ENCODE data around the gene MICAL1.

MICAL1 gene

DNA sequence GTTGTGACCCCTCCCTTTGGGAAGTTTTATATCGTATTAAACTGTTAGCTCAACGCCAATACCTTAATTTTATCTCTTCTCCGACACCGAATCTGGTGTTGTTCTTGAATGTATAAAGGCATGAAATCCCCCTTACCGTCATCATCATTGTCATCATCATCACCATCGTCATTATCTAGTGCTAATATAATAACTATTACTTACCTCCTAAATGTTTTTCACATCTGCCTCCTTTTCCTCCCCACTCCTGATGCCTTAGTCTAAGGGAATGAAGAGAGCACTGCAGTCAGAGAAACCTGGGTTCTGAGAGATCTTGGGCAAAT lies 28.1 kb upstream of the MICAL1 start:
- peak overlapping the region; percentile 76 for H3K27ac ChIP-seq
- ChIA-PET CTCF (interaction anchor here (0.5 kb wide), 2 partner anchors 90 to 1219 kb away, joined by 3 to 7 read pairs; no protein-coding TSS in a partner anchor), POLR2A (ENCODE audit: low non-redundant PET) (no interaction called here)
- TF ChIP-seq, protein P1, sequence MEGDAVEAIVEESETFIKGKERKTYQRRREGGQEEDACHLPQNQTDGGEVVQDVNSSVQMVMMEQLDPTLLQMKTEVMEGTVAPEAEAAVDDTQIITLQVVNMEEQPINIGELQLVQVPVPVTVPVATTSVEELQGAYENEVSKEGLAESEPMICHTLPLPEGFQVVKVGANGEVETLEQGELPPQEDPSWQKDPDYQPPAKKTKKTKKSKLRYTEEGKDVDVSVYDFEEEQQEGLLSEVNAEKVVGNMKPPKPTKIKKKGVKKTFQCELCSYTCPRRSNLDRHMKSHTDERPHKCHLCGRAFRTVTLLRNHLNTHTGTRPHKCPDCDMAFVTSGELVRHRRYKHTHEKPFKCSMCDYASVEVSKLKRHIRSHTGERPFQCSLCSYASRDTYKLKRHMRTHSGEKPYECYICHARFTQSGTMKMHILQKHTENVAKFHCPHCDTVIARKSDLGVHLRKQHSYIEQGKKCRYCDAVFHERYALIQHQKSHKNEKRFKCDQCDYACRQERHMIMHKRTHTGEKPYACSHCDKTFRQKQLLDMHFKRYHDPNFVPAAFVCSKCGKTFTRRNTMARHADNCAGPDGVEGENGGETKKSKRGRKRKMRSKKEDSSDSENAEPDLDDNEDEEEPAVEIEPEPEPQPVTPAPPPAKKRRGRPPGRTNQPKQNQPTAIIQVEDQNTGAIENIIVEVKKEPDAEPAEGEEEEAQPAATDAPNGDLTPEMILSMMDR (conservative IDR thresholded peaks at IDR 0.05; ENCODE audit: low read depth), result no peak
- no peak for DNase-seq (ENCODE audit: low spot score)

DNA sequence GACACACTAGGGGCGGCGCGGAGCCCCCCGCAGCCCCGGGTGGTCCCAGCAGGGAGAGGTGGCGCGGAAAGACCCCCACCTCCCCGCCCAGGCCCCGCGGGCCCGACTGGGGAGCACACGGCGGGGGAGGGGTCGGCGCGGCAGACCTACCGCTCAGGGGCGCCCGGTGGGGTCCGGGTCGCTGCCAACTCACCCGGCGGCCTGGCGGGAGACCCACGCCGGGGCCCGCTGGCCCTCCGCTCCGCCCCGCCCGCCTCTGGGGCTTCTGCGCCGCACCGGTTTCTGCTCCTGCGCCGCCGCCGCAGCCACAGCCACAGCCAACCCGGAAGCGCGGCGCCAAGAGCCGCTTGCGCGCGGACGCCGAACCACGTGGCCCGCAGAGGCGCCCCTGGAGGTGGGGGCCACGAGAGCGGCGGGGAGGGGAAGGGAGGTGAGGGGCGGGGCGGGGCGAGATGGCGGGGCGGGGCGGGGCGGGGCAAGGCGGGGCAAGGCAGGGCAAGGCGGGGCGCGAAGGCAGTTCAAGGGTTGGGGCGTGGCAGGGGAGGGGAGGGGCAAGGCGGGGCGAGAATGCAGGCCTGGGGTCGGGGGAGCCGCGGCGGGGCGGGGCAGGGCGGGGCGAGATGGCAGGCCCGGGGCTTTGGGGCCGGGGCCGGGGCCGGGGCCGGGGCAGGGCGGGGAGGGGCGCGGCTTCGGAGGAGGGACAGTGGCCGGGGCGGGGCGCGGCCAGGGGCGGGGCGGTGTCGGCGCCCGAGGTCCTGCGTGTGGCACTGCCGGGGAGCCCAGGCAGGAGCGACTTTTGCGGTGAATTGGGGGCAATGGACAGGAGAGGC lies 27.5 kb upstream of the MICAL1 start, which contains the start of gene ZBTB24:
Gene ZBTB24, minus strand, starts transcription at position 315 of the 830 bp plus-strand sequence. CDS start 1,193 bp downstream, outside the sequence.
- POLR2A ChIA-PET (ENCODE audit: low non-redundant PET), result no interaction called here
- CTCF ChIA-PET, result interaction anchor here (0.5 to 0.6 kb wide), 2 partner anchors 89 to 215 kb away, joined by 3 read pairs; no protein-coding TSS in a partner anchor
- TF ChIP-seq, protein P1 (conservative IDR thresholded peaks at IDR 0.05; ENCODE audit: low read depth), result no peak
- peak within 1 kb of the TSS; percentile 76 for H3K27ac ChIP-seq
- DNase-seq (ENCODE audit: low spot score), result peak; percentile 86

DNA sequence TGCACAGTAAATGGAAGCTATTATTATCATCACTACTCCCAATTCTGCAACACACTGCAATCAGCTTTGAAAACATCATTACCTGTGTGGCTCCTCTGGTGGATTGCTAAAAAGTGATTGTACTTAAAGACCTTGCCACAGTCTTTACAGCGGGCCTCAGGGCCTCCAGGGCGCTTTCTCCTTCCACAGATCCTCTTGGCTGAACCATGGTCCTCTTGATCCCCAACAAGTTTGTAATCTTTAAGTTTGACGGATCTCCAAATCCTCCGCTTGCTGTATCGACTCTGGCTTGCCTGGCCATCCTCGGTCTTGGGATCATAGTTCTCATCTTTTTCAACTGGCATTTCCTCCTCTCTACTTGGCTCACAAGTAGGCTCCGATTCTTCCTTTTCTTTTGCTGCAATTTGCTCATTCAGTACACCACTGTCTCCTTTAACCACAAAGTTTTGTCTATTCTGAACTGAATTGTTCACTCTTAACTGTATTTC lies 25.5 kb upstream of the MICAL1 start:
- TF ChIP-seq, protein P1 (conservative IDR thresholded peaks at IDR 0.05; ENCODE audit: low read depth), result no peak
- DNase-seq (ENCODE audit: low spot score), result no peak
- ChIA-PET CTCF (no interaction called here), POLR2A (ENCODE audit: low non-redundant PET) (no interaction called here)
- H3K27ac ChIP-seq, result no peak overlapping the region

DNA sequence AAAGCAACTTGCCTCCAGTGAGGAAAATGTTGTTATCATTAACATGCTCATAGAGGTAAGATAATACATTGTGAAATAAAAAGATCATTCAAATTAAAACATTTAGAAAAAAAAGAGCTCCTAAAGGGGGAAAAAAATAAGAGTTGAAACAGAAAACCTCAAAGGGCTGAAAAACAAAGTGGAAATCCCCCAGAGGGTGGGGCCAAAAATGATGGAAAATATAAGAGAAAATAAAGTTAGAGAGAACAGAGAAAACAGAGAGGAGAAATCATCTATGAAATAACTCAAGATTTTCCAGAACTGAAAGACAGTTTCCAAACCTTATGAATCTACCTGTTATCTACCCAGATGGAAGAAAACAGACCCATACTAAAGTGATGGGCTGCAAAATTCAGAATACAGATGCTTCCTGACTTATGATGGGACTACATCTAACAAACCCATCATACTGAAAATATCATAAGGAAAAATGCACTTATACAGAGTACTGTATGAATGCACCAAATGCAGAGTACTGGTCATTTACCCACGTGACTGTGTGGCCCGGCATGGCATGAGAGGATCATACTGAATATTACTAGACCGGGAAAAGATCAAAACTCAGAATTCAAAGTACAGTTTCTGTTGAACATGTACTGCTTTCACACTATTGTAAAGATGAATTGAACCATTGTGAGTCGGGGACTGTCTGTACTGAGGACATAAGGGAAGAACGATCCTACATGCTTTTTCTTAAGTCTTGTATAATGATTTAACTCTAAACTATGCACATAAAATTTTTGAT lies 23.5 kb upstream of the MICAL1 start:
- ChIA-PET POLR2A (ENCODE audit: low non-redundant PET) (no interaction called here), CTCF (interaction anchor here (0.8 kb wide), 1 partner anchor 95 kb away, joined by 3 read pairs; no protein-coding TSS in a partner anchor)
- TF ChIP-seq, protein P1 (conservative IDR thresholded peaks at IDR 0.05; ENCODE audit: low read depth), result no peak
- no peak for DNase-seq (ENCODE audit: low spot score)
- H3K27ac ChIP-seq, result no peak overlapping the region

DNA sequence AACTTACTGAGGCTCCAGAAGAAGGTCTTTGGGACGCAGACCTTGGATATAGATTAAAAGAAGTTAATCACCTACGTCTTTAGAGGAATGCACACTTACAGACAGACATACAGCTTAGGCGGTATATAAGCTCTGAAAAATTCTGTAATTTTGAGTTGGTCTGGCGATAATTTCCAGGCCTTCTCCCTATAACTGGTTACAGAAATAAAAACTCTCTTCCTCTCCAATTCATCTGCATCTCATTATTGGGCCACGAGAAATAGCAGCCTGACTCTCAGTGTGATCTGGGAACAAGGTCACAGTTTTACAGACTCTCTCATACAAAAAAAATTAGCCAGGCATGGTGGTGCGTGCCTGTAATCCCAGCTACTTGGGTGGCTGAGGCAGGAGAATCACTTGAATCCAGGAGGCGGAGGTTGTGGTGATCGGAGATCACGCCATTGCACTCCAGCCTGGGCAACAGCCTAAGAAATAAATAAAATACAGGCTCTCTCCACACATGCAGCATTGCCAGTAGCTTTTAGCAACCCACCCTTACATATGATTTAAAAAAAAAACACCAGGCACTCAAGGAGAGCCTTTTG lies 22.7 kb upstream of the MICAL1 start:
- CTCF ChIA-PET, result no interaction called here
- H3K27ac ChIP-seq, result no peak overlapping the region
- POLR2A ChIA-PET (ENCODE audit: low non-redundant PET), result no interaction called here
- no peak for DNase-seq (ENCODE audit: low spot score)
- TF ChIP-seq, protein P1 (conservative IDR thresholded peaks at IDR 0.05; ENCODE audit: low read depth), result no peak

DNA sequence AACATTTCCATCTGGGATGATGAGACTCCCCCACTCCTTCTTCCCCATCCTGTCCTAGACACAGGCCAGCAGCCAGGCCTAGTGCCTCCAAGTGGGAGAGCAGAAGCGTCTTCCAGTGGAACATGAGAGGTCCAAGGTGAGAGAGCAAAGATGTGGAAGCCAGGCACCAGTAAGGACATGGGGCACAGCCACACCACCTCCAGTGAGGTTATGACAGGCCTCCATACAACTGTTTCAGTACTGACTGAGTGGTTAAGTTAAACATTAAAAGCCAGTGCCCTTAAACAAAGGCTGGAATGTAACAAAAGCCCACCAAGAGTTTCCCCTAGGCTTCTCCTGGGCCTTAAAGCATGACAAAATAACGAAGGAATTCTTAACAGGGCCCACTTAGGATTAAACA lies 22.2 kb upstream of the MICAL1 start:
- no peak overlapping the region for H3K27ac ChIP-seq
- no peak for DNase-seq (ENCODE audit: low spot score)
- ChIA-PET CTCF (no interaction called here), POLR2A (ENCODE audit: low non-redundant PET) (no interaction called here)
- TF ChIP-seq, protein P1 (conservative IDR thresholded peaks at IDR 0.05; ENCODE audit: low read depth), result no peak

All from RWPE1 (cell line).